ENCODE data around the gene FAM171A1. TPM values are rescaled to one million over a fixed set of nuclear protein-coding genes. Genes with fewer than 3 reads are reported as not detected.
"Not testable (repeated sequence)": the region's sequence is repeated elsewhere in the genome, so short reads cannot be mapped to it uniquely, and the experiment has no call there.

The FAM171A1 gene
- polyA plus RNA-seq, 6 donors from 2014 or later = 0.05 to 0.86 (median 0.31) TPM; not detected in 3

DNA sequence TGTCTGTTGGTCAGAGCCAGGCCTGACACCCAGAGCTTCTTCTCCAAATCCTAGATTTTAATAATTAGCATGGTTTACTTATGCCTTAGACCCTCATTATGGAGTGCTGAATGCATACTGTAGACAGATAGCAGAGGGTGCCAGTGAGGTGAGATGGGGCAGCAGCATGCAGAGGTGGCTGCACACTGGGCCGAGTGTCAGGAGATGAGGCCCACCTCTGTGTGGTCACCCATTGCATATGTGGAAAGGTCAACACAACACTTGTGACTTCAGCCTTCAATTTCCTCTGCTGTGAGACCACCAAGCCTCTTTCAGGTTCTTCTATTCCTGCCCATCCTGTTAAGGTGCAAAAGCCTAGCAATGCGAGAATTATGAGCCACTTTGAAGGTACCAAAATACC lies 162.9 kb downstream of the FAM171A1 start:
- Mint-ChIP-seq H3K36me3 (no peaks in the 10 kb centered on the region), H3K4me3 (peak overlapping the region in 5 of 8 donors; percentile 59 to 91 (median 85)), H3K9me3 (peaks cover 0 to 2% (median 0%) of the 10 kb centered on the region in 7 donors), H3K27ac (peak overlapping the region; percentile 81 to 99 (median 96)), H3K27me3 (peaks cover 5 to 9% (median 6%) of the 10 kb centered on the region in 3 donors), H3K4me1 (peaks cover 11 to 29% (median 28%) of the 10 kb centered on the region in 3 donors)
- no peak for DNase-seq
- ATAC-seq (ENCODE audit: low read depth in 2 of 2) = no peak

DNA sequence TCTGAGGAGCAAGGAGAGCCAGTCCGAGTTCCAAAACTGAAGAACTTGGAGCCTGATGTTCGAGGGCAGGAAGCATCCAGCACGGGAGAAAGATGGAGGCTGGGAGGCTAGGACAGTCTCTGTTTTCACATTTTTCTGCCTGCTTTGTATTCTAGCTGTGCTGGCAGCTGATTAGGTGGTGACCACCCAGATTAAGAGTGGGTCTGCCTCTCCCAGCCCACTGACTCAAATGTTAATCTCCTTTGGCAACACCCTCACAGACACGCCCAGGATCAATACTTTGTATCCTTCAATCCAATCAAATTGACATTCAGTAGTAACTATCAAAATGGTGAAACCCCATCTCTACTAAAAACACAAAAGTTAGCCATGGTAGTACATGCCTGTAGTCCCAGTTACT lies 163.7 kb downstream of the FAM171A1 start:
- Mint-ChIP-seq H3K4me1 (peaks cover 11 to 31% (median 28%) of the 10 kb centered on the region in 3 donors), H3K27ac (peak overlapping the region in 4 of 6 donors; percentile 88 to 96 (median 94)), H3K4me3 (peak overlapping the region in 2 of 8 donors; percentile 41 to 50)
- ATAC-seq (ENCODE audit: low read depth in 2 of 2); H3K36me3 Mint-ChIP-seq; DNase-seq; H3K9me3 Mint-ChIP-seq; H3K27me3 Mint-ChIP-seq: not testable (repeated sequence)

DNA sequence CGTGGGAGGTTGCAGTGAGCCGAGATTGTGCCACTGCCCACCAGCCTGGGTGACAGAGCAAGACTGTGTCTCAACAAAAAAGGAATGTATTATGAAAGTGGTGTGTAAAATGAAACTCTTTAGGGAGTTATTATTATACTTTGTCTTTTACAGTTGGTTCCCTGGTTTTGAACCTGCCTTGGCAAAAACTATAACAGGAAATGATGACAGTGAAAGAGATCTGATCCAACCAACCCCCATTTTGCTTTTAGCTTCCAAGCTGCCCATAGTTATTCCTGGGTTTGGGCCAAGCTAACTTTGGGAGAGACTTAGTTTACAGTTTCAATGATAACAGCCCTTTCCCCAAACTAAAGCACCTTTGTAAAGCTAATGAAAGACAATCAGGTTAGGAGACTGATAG lies 168.4 kb downstream of the FAM171A1 start:
- DNase-seq (no peak), ATAC-seq (ENCODE audit: low read depth in 2 of 2) (no peak)
- H3K4me1 Mint-ChIP-seq = peaks cover 0 to 7% (median 4%) of the 10 kb centered on the region in 3 donors
- H3K9me3 Mint-ChIP-seq = peaks cover 0 to 1% (median 0%) of the 10 kb centered on the region in 7 donors
- peak overlapping the region in 1 of 6 donors; percentile 41 for H3K27ac Mint-ChIP-seq
- H3K4me3 Mint-ChIP-seq = no peak overlapping the region
- H3K27me3 Mint-ChIP-seq = peaks cover 6 to 14% (median 10%) of the 10 kb centered on the region in 3 donors
- H3K36me3 Mint-ChIP-seq = no peaks in the 10 kb centered on the region

DNA sequence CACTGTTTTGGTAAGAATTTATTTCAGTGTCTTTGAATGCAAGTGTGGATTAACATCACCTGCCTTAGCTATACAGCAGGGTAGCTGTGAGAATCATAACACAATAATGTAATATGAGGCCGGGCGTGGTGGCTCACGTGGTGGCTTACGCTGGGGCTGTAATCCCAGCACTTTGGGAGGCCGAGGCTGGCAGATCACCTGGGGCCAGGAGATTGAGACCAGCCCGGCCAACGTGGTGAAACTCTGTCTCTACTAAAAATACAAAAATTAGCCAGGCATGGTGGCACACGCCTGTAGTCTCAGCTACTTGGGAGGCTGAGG lies 168.8 kb downstream of the FAM171A1 start:
- H3K4me1 Mint-ChIP-seq; H3K4me3 Mint-ChIP-seq; ATAC-seq (ENCODE audit: low read depth in 2 of 2); H3K9me3 Mint-ChIP-seq; H3K36me3 Mint-ChIP-seq; DNase-seq: not testable (repeated sequence)
- peak overlapping the region in 1 of 6 donors; percentile 41 for H3K27ac Mint-ChIP-seq
- H3K27me3 Mint-ChIP-seq = peaks cover 6 to 14% (median 10%) of the 10 kb centered on the region in 3 donors

DNA sequence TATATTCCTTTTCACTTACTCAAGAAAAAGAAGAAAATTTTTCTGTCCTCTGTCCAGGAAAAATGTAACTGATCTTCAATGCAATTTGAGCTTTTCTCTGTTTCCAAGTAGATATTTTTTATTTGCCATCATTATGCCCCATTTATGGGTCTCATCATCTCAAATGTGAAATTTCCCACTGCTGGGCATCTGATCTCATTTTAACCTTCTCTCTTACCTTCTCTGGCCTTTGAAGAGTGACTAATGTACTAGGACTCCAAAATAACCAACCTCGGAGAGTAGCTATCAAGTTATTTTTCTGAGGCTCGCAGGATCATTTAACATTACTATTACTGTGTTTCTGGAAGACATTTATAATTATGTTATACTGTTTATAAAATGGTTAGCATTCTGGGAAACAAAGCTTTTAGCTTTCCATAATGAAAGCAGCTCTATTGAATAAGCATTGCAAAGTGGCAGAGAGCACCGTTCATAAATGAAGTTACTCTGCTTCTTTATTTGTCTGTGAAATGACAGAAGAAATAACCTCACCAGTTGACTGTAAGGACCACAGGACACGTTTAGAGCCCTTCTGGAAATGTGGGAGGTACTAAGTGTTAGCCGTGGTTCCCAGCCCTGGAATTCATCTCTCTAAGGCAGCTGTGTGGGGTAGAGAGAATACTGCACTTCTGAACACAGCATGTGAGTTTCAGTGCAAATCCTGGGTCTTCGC lies 169.3 kb downstream of the FAM171A1 start:
- Mint-ChIP-seq H3K4me1 (peaks cover 0 to 2% (median 0%) of the 10 kb centered on the region in 3 donors), H3K9me3 (peaks cover 0 to 1% (median 0%) of the 10 kb centered on the region in 7 donors), H3K27me3 (peaks cover 6 to 15% (median 10%) of the 10 kb centered on the region in 3 donors), H3K36me3 (no peaks in the 10 kb centered on the region), H3K4me3 (no peak overlapping the region), H3K27ac (peak overlapping the region in 1 of 6 donors; percentile 34)
- no peak for DNase-seq
- ATAC-seq (ENCODE audit: low read depth in 2 of 2) = no peak

DNA sequence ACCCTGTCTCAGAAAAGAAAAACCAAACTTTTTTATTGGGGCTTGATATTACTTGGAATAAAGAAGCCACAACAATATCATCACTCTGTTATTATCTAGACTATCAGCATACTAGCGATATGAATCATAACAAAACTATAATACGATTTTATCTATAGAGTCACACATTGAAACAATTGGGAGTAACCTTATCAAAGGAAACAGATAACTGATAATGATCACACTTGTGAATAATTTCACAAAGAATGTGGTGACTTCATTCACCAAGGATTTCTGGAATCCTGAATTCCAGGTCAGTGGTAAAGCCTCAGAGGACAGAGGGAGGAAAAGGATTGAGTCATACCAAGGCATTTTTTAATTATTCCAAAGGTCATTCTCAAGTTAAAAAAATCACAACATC lies 170.5 kb downstream of the FAM171A1 start:
- Mint-ChIP-seq H3K27me3 (peaks cover 11 to 24% (median 18%) of the 10 kb centered on the region in 3 donors), H3K4me1 (peaks cover 0 to 2% (median 0%) of the 10 kb centered on the region in 3 donors), H3K27ac (no peak overlapping the region), H3K9me3 (peaks cover 0 to 2% (median 0%) of the 10 kb centered on the region in 7 donors), H3K4me3 (no peak overlapping the region), H3K36me3 (peaks cover 0 to 3% of the 10 kb centered on the region in 2 donors)
- ATAC-seq (ENCODE audit: low read depth in 2 of 2) (no peak), DNase-seq (no peak)

DNA sequence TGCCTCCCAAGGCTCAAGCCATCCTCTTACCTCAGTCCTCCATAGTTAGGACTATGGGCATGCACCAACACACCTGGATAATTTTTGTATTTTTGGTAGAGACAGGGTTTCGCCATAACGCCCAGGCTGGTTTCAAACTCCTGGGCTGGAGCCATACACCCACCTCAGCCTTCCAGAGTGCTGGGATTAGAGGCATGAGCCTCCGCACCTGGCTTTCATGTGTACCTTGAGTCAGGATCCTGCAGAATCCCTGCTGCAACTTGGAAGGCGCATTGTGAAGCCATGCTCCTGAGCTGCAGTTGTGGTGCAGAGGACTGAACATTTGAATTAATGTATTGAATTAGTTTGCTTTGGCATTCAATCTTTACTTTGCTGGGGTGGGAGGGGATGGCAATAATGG lies 173.2 kb downstream of the FAM171A1 start:
- Mint-ChIP-seq H3K36me3 (peaks cover 0 to 3% of the 10 kb centered on the region in 2 donors), H3K4me3 (peak overlapping the region in 1 of 8 donors; percentile 53), H3K9me3 (peaks cover 0 to 2% (median 0%) of the 10 kb centered on the region in 7 donors), H3K27me3 (peaks cover 11 to 24% (median 18%) of the 10 kb centered on the region in 3 donors), H3K4me1 (peaks cover 0 to under 1% (median 0%) of the 10 kb centered on the region in 3 donors), H3K27ac (no peak overlapping the region)
- ATAC-seq (ENCODE audit: low read depth in 2 of 2) (no peak), DNase-seq (no peak)

DNA sequence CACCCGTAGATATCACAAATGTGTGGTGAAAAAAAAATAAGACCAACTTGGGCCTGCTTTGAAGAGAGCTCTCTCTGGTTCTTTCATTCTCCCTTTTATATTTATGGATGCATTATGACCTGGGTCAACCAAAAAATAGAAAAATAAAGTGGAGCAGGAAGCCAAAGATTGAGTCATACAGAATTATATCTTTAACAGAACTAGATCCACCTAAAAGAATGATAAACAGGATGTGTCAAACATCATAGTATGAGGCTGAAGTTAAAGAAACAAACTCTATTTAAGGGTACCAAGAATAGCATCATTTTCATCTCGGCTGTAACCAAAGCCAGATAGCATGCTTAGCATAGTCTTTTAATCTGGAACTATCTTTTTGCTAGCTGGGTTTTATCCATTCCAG lies 173.8 kb downstream of the FAM171A1 start:
- ATAC-seq (ENCODE audit: low read depth in 2 of 2) (no peak), DNase-seq (no peak)
- H3K36me3 Mint-ChIP-seq = peaks cover 0 to 3% of the 10 kb centered on the region in 2 donors
- no peaks in the 10 kb centered on the region for H3K4me1 Mint-ChIP-seq
- H3K27ac Mint-ChIP-seq = no peak overlapping the region
- peaks cover 0 to 2% (median 0%) of the 10 kb centered on the region in 7 donors for H3K9me3 Mint-ChIP-seq
- no peak overlapping the region for H3K4me3 Mint-ChIP-seq
- peaks cover 11 to 24% (median 18%) of the 10 kb centered on the region in 3 donors for H3K27me3 Mint-ChIP-seq

DNA sequence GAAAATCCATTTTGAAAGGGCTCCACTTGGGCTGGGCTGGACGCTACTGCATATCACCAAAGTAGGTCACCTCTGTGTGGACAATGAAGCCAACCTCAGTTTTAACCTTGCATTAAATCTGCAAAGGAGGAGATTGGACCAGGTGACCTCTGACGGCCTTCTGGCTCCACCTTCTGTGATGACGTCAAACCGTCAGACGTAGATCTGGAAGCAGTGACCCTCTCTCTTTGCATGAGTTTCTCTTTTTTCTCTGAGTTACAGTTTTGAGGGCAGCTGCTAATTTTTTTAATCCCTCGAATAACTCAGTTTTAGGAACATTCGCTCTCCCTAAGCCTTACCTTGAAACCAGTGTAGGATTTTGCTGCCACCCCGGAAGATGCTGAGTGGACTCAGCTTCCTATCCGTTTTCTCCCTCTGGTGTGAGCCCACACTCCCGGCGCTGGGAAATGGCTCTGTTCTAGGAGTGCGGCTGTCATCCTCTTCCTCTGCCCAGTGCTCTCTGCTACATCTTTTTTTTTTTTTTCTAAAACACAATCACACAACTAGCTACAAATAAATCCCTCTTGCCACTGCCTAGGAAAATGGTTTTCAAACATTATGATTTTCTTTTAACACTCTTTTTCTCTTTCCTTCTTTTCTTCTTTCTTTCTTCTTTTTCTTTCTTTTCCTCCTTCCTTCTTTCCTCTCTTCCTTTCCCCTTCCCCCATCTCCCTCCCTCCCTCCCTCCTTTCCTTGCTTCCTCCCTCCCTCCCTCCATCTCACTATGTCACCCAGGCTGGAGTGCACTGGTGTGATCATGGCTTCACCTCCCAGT lies 174.9 kb downstream of the FAM171A1 start:
- H3K36me3 Mint-ChIP-seq = peaks cover 0 to 3% of the 10 kb centered on the region in 2 donors
- H3K4me1 Mint-ChIP-seq = no peaks in the 10 kb centered on the region
- H3K4me3 Mint-ChIP-seq = peak overlapping the region in 6 of 8 donors; percentile 5 to 87 (median 61)
- peaks cover 0 to 2% (median 0%) of the 10 kb centered on the region in 7 donors for H3K9me3 Mint-ChIP-seq
- H3K27me3 Mint-ChIP-seq = peaks cover 11 to 24% (median 18%) of the 10 kb centered on the region in 3 donors
- peak; percentile 49 to 55 for ATAC-seq (ENCODE audit: low read depth in 2 of 2)
- peak overlapping the region in 3 of 6 donors; percentile 54 to 92 (median 72) for H3K27ac Mint-ChIP-seq
- peak; percentile 20 for DNase-seq

DNA sequence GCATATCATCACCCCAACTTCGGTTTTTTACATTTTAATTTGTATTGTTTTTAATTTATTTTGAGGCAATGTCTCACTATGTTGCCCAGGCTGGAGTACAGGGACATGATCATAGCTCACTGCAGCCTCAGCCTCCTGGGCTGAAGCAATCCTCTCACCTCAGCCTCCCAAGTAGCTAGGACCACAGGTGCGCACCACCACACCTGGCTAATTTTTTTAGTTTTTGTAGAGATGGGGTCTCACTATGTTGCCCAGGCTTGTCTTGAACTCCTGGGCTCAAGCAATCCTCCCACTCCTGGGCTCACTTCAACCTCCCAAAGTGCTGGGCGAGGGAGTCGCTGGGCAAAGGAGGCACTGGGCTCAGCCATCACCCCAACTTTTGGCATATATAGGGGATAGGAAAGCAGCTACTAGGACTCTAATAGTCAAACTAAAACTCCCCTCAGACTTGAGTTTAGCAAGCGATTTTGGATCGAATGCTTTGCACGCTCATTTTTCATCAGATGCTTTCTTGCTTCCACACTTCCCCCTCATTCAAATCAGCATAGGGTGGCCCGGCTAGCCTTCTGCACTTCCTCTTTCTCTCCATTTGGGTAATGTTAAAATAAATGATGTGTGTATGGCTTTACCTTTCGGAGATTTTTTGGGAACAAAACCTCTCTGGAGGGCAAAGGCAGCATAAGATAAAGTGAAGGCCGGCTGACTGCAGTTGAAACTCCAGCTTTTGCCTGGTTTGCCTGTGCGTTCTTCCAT lies 181.8 kb downstream of the FAM171A1 start:
- peak overlapping the region in 7 of 8 donors; percentile 17 to 73 (median 22) for H3K4me3 Mint-ChIP-seq
- DNase-seq = peak; percentile 46
- peaks cover 0 to 6% (median 0%) of the 10 kb centered on the region in 3 donors for H3K27me3 Mint-ChIP-seq
- peak; percentile 94 to 97 for ATAC-seq (ENCODE audit: low read depth in 2 of 2)
- H3K4me1 Mint-ChIP-seq = peaks cover 7 to 10% (median 10%) of the 10 kb centered on the region in 3 donors
- peak overlapping the region in 3 of 6 donors; percentile 12 to 57 (median 33) for H3K27ac Mint-ChIP-seq
- no peaks in the 10 kb centered on the region for H3K9me3 Mint-ChIP-seq
- H3K36me3 Mint-ChIP-seq = no peaks in the 10 kb centered on the region

DNA sequence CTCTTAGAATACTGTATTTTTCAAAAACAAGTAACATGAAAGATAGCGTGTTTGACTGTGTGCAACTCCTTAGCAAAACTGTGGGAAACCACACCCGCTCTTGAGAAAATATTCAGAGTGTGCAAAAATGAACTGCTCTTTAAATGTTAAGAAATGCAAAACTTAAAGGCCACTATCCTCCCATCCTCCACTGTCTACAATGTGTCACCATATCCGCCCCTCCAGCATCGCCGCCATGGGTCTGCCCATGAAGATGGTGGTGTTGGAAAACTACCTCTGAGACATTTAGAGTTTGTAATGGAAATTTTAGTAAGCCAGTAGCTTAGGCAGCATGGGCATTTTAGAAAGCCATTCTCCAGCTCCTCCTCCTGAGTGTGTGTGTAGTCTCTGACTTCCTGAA lies 182.5 kb downstream of the FAM171A1 start:
- Mint-ChIP-seq H3K36me3 (no peaks in the 10 kb centered on the region), H3K27ac (peak overlapping the region in 1 of 6 donors; percentile 53), H3K4me1 (peaks cover 7 to 10% (median 10%) of the 10 kb centered on the region in 3 donors), H3K4me3 (no peak overlapping the region), H3K9me3 (no peaks in the 10 kb centered on the region), H3K27me3 (peaks cover 0 to 6% (median 0%) of the 10 kb centered on the region in 3 donors)
- ATAC-seq (ENCODE audit: low read depth in 2 of 2) (no peak), DNase-seq (no peak)

DNA sequence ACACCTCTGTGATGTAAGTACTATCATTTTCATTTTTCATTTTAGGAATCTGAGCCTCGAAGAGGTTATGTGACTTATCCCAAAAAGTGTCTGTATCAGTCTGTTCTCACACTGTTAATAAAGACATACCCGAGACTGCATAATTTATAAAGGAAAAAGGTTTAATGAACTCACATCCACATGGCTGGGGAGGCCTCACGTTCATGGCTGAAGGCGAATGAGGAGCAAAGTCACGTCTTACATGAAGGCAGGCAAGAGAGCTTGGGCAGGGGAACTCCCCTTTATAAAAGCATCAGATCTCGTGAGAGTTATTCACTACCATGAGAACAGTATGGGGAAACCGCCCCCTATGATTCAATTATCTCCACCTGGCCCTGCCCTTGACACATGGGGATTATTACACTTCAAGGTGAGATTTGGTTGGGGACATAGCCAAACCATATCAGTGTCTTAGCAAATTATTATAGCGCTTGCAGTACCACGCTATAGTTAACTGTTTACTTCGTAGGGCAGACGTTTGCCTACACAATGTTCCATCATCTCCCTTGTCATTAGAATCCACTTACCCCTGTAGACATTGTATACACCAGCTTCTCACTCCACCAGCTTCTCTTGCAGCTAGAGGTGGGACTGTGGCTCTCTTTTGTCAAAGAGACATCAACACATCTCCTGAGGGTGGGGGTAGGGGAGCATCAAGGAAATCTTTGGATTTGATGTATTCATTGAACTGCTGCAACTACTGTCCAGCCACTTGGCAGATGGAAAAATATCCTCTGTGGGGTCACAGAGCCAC lies 187.2 kb downstream of the FAM171A1 start:
- peaks cover 0 to 3% (median 0%) of the 10 kb centered on the region in 3 donors for H3K4me1 Mint-ChIP-seq
- no peak overlapping the region for H3K4me3 Mint-ChIP-seq
- H3K36me3 Mint-ChIP-seq = no peaks in the 10 kb centered on the region
- peaks cover 0 to 2% (median 0%) of the 10 kb centered on the region in 7 donors for H3K9me3 Mint-ChIP-seq
- peaks cover 4 to 36% (median 14%) of the 10 kb centered on the region in 3 donors for H3K27me3 Mint-ChIP-seq
- no peak overlapping the region for H3K27ac Mint-ChIP-seq
- DNase-seq (no peak), ATAC-seq (ENCODE audit: low read depth in 2 of 2) (no peak)

Measured in naive B cell (primary cell).